ENCODE results near the gene FCER1G. TPM values are rescaled to one million over a fixed set of nuclear protein-coding genes. Genes with fewer than 3 reads are reported as not detected.
A peak's percentile ranks its signal among the peaks of the same experiment; 100 is the strongest.

FCER1G gene
- total and polyA plus RNA-seq, 9 of the 15 experiments (the other 6 are each of a cell fraction or from before 2014, with no cell fraction given) = 0.15 to 0.69 (median 0.31) TPM; not detected in 2

- intact Hi-C loops (cut with micrococcal nuclease) = loop anchor here (1.0 to 10.0 kb wide), 6 partner anchors 11 to 343 kb away; partner anchors contain the start of genes PPOX and USP21
- DNase-seq (ENCODE audit: extremely low read depth in 1 of 4, low spot score in 3 of 4) = peak; percentile 91 to 98 (median 98)
- H2AFZ ChIP-seq (ENCODE audit: low read depth, low read length) = peak within 1 kb of the TSS; percentile 98
- TF ChIP-seq KDM1A (IDR thresholded peaks at IDR 0.05) (peak in 1 of 2 experiments; percentile 22; a peak in 1 of 4 replicates), ZNF778 (CRISPR knock-in tag; IDR thresholded peaks at IDR 0.05) (no peak), ZBTB40 (IDR thresholded peaks at IDR 0.05) (no peak), ZBTB40 (CRISPR knock-in tag; IDR thresholded peaks at IDR 0.05) (no peak), DPF2 (IDR thresholded peaks at IDR 0.05) (peak; percentile 74), TCF15 (CRISPR knock-in tag; IDR thresholded peaks at IDR 0.05) (no peak), USF1 (CRISPR knock-in tag; IDR thresholded peaks at IDR 0.05) (peak; percentile 41; the same call in 1 of the 2 replicates), MITF (IDR thresholded peaks at IDR 0.05) (no peak)
These were observed 37.8 kb upstream of the FCER1G start, which contains the start of gene B4GALT3 for GRCh38 chr1:161177112-161177935. TSS of gene B4GALT3 (minus strand) at chr1:161177507. CDS start at chr1:161176060, 1,447 bp downstream.

More at GRCh38 chr1:161177112-161177935, 37.8 kb upstream of the FCER1G start, which contains the start of gene B4GALT3:
- ChIA-PET CTCF (ENCODE audit: low intra/inter-chr PET ratio) (interaction anchor here (0.7 to 1.7 kb wide), 3 partner anchors 105 to 204 kb away, joined by 3 to 4 read pairs (median 3); no protein-coding TSS in a partner anchor), POLR2A (interaction anchor here (0.6 to 2.3 kb wide), 12 partner anchors 9 to 142 kb away, joined by 3 to 33 read pairs (median 3); partner anchors contain the start of genes NDUFS2 and PPOX)
- H3K9ac ChIP-seq (ENCODE audit: insufficient read depth in 1 of 2, low read depth in 2 of 2, low read length in 2 of 2) = peak within 1 kb of the TSS; percentile 87 to 96
- peak; percentile 94 for ATAC-seq
- peak; percentile 97 for FAIRE-seq
- H3K79me2 ChIP-seq (ENCODE audit: control insufficient read depth, insufficient read depth, low read length) = peaks cover 26% of the 10 kb centered on the region
- in situ Hi-C loops (cut with MboI) = no loop called here
- H3K4me1 ChIP-seq (replicated peaks in 1 of 2; ENCODE audit: control insufficient read depth in 2 of 2, insufficient read depth in 2 of 2, low read length in 2 of 2) = peaks cover 25 to 42% of the 10 kb centered on the region in 2 experiments; a peak in 4 of 5 replicates
- BruUV-seq (replicated peaks) = TSS peak; percentile 95
- H3K9me1 ChIP-seq (ENCODE audit: control insufficient read depth, insufficient read depth, low read length) = no peaks in the 10 kb centered on the region
- H3K27ac ChIP-seq (ENCODE audit: extremely low read depth, low read depth, low read length) = peak within 1 kb of the TSS; percentile 96
- H3K27me3 ChIP-seq (ENCODE audit: control insufficient read depth in 2 of 2, insufficient read depth in 2 of 2, low read length in 2 of 2) = no peaks in the 10 kb centered on the region
- WGBS (ENCODE audit: insufficient coverage, low coverage, missing lambda C conversion rate) = under 1% methylated on average over 25 of the region's 50 CpGs
- H3K36me3 ChIP-seq (ENCODE audit: control insufficient read depth, insufficient read depth, low read length) = peaks cover 40% of the 10 kb centered on the region
- H4K20me1 ChIP-seq (replicated peaks; ENCODE audit: control insufficient read depth, insufficient read depth, low read length) = no peaks in the 10 kb centered on the region
- H3K4me3 ChIP-seq = peak within 1 kb of the TSS; percentile 90
- H3K4me2 ChIP-seq (ENCODE audit: insufficient read depth, low read length) = peak within 1 kb of the TSS; percentile 99
- H3K9me3 ChIP-seq (replicated peaks; ENCODE audit: control insufficient read depth, insufficient read depth, low read depth, low read length) = no peaks in the 10 kb centered on the region
